HCT116 (cell line): ENCODE results near the gene FASN. TPM values are rescaled to one million over a fixed set of nuclear protein-coding genes. Genes with fewer than 3 reads are reported as not detected.

Experiments
- ATAC-seq: fragments of 200-7000 bp; cut with Tn5 transposase; 2 replicates; pipeline ENCODE4 v1.9.1; 2020; ENCODE audit warnings: mild to moderate bottlenecking, moderate library complexity
- BruUV-seq: library from RNA; stranded (reverse); fragments of 400-500 nt; replicated peaks from 2 replicates; lab custom pipeline; 2021; lab: Mats Ljungman, UMichigan
- CTCF ChIA-PET: fragments of 300-600 bp; sonication (Branson Sonifier 250); formaldehyde crosslinking; loops from one replicate; lab custom pipeline; 2021; ENCODE audit warnings: antibody characterized with exemption; lab: Charles Lee
- POLR2A ChIA-PET: fragments of 300-600, 350-600 bp; sonication (Branson Sonifier 250); formaldehyde crosslinking; loops from one replicate; lab custom pipeline; 2021; ENCODE audit warnings: antibody characterized with exemption; lab: Charles Lee
- RAD21 ChIA-PET, 2 experiments: fragments of 300-600 bp; sonication (Branson Sonifier 250); formaldehyde crosslinking; loops; one replicate each; lab custom pipeline; 2023; ENCODE audit warnings: low total read pairs in 2 of 2; ENCODE audit not compliant: uncharacterized antibody in 2 of 2, unreplicated experiment in 2 of 2, low non-redundant PET in 1 of 2; lab: Charles Lee
- DNase-seq: peaks from one replicate; pipeline ENCODE4 v3.0.0-alpha.2; 2010; ENCODE audit warnings: low read depth, low spot score
- H2AFZ ChIP-seq: fragments of 200-600 bp; shearing (Covaris generic), sonication (generic); 2 replicates; pipeline ENCODE4 v1.6.1; 2017; ENCODE audit warnings: low read depth, mixed run types, mixed read lengths, antibody characterized with exemption, low read length; ENCODE audit not compliant: poor library complexity, severe bottlenecking
- H3K27ac ChIP-seq: 2 replicates; pipeline ENCODE4 v1.5.1; 2012; ENCODE audit warnings: low read depth, low read length
- H3K27me3 ChIP-seq: fragments of 200-600 bp; sonication (generic); 2 replicates; pipeline ENCODE4 v1.6.1; 2016; ENCODE audit warnings: mixed run types, low read length, mixed read lengths; ENCODE audit not compliant: insufficient read depth
- H3K36me3 ChIP-seq, 2 experiments: fragments of 200-500 bp in 1 of 2; fragments of 200-600 bp in 1 of 2; sonication (Bioruptor generic) in 1 of 2; sonication (generic) in 1 of 2; 2 replicates each; pipeline versions ENCODE4 v1.5.1 to v1.6.1; 2014 to 2016; ENCODE audit warnings: low read length in 2 of 2, inconsistent platforms in 1 of 2, mixed read lengths in 1 of 2, mixed run types in 1 of 2; ENCODE audit not compliant: insufficient read depth in 2 of 2, control insufficient read depth in 1 of 2
- H3K4me1 ChIP-seq, 2 experiments: fragments of 200-600 bp in 1 of 2; sonication (generic) in 1 of 2; 2 replicates each; pipeline versions ENCODE4 v1.5.1 to v1.6.1; 2012 to 2017; ENCODE audit warnings: low read length in 2 of 2, inconsistent platforms in 1 of 2, mild to moderate bottlenecking in 1 of 2, mixed read lengths in 1 of 2, mixed run types in 1 of 2, moderate library complexity in 1 of 2; ENCODE audit not compliant: insufficient read depth in 2 of 2, control insufficient read depth in 1 of 2
- H3K4me2 ChIP-seq: fragments of 200-600 bp; sonication (generic); 2 replicates; pipeline ENCODE4 v1.6.1; 2017; ENCODE audit warnings: mixed run types, low read length, mixed read lengths
- H3K4me3 ChIP-seq, 2 experiments: fragments of 200-600 bp in 1 of 2; sonication (generic) in 1 of 2; replicated peaks in 1 of 2; 2 replicates each; pipeline ENCODE4 v1.5.1; 2011 to 2016; ENCODE audit warnings: low read length in 2 of 2, control low read depth in 1 of 2, low read depth in 1 of 2, mild to moderate bottlenecking in 1 of 2, mixed read lengths in 1 of 2, mixed run types in 1 of 2
- H3K79me2 ChIP-seq: fragments of 200-600 bp; sonication (generic); 2 replicates; pipeline ENCODE4 v1.6.1; 2017; ENCODE audit warnings: mild to moderate bottlenecking, mixed run types, low read length, moderate library complexity, mixed read lengths; ENCODE audit not compliant: insufficient read depth
- H3K9ac ChIP-seq: fragments of 200-600 bp; sonication (generic); 2 replicates; pipeline ENCODE4 v1.6.1; 2016; ENCODE audit warnings: low read length, mixed read lengths
- H3K9me2 ChIP-seq: fragments of 200-600 bp; sonication (generic), shearing (Covaris generic); 2 replicates; pipeline ENCODE4 v1.6.1; 2017; ENCODE audit warnings: mixed run types, mild to moderate bottlenecking, moderate library complexity; ENCODE audit not compliant: insufficient read depth
- H3K9me3 ChIP-seq, 2 experiments: fragments of 200-500 bp in 1 of 2; fragments of 200-600 bp in 1 of 2; sonication (Bioruptor generic) in 1 of 2; sonication (generic) in 1 of 2; 2 replicates each; pipeline ENCODE4 v1.6.1; 2014 to 2017; ENCODE audit warnings: low read length in 2 of 2, mixed read lengths in 2 of 2, inconsistent platforms in 1 of 2, low read depth in 1 of 2, mild to moderate bottlenecking in 1 of 2, mixed run types in 1 of 2, moderate library complexity in 1 of 2; ENCODE audit not compliant: control insufficient read depth in 1 of 2, insufficient read depth in 1 of 2
- H4K20me1 ChIP-seq: fragments of 200-600 bp; sonication (generic), shearing (Covaris generic); 2 replicates; pipeline ENCODE4 v1.6.1; 2017; ENCODE audit warnings: mixed run types, mild to moderate bottlenecking, moderate library complexity; ENCODE audit not compliant: insufficient read depth
- ATF3 ChIP-seq: IDR thresholded peaks from 2 replicates; pipeline ENCODE4 v1.6.1; 2012
- CBX3 ChIP-seq: IDR thresholded peaks from 2 replicates; pipeline ENCODE4 v1.6.1; 2012; ENCODE audit warnings: low read depth
- CEBPB ChIP-seq: IDR thresholded peaks from 2 replicates; pipeline ENCODE4 v1.6.1; 2012; ENCODE audit warnings: low read depth
- ELF1 ChIP-seq: IDR thresholded peaks from 2 replicates; pipeline ENCODE4 v1.6.1; 2012; ENCODE audit warnings: low read depth, borderline replicate concordance
- EZH2 ChIP-seq: fragments of 200-600 bp; sonication (generic); IDR thresholded peaks from 2 replicates; pipeline ENCODE4 v1.6.1; 2017; ENCODE audit warnings: antibody characterized with exemption, mixed run types
- EZH2phosphoT487 ChIP-seq: fragments of 200-600 bp; IDR thresholded peaks from 2 replicates; pipeline ENCODE4 v1.6.1; 2018; ENCODE audit warnings: antibody characterized with exemption, borderline replicate concordance
- JUND ChIP-seq: IDR thresholded peaks from 2 replicates; pipeline ENCODE4 v1.6.1; 2012
- POLR2A ChIP-seq: IDR thresholded peaks from 2 replicates; pipeline ENCODE4 v1.7.0; 2011; ENCODE audit warnings: borderline replicate concordance; ENCODE audit not compliant: insufficient read depth, insufficient read length; ENCODE audit errors: extremely low read depth
- POLR2AphosphoS5 ChIP-seq: IDR thresholded peaks from 2 replicates; pipeline ENCODE4 v1.6.1; 2011; ENCODE audit warnings: mild to moderate bottlenecking, low read depth, low read length, moderate library complexity
- RAD21 ChIP-seq: IDR thresholded peaks from 2 replicates; pipeline ENCODE4 v1.6.1; 2012; ENCODE audit warnings: low read depth, mild to moderate bottlenecking
- SIN3A ChIP-seq: IDR thresholded peaks from 2 replicates; pipeline ENCODE4 v1.6.1; 2012; ENCODE audit warnings: low read depth
- SRF ChIP-seq: IDR thresholded peaks from 2 replicates; pipeline ENCODE4 v1.6.1; 2012; ENCODE audit warnings: low read depth
- YY1 ChIP-seq: IDR thresholded peaks from 2 replicates; pipeline ENCODE4 v1.6.1; 2011; ENCODE audit warnings: low read length, low read depth, moderate library complexity, mild to moderate bottlenecking; ENCODE audit not compliant: insufficient replicate concordance; ENCODE audit errors: extremely low read depth
- intact Hi-C: fragments of 100-400 bp; cut with micrococcal nuclease; formaldehyde crosslinking; loops from 2 replicates; pipeline ENCODE4 v1.10.0; 2022
- total RNA-seq: library from RNA; stranded (reverse); gene quantifications from one replicate; pipeline ENCODE4 v1.2.1, GENCODE V29; 2021; ENCODE audit not compliant: unreplicated experiment
- TF ChIP-seq, protein P1 (sequence below): IDR thresholded peaks from 2 replicates; pipeline ENCODE4 v1.6.1; 2011; ENCODE audit warnings: mild to moderate bottlenecking, low read length, moderate library complexity; ENCODE audit not compliant: insufficient replicate concordance; ENCODE audit errors: extremely low read depth
- TF ChIP-seq, protein P2 (sequence below), 3 experiments: fragments of 200-600 bp in 1 of 3; sonication (generic) in 1 of 3; IDR thresholded peaks in 2 of 3; conservative IDR thresholded peaks in 1 of 3; 2 replicates each; pipeline ENCODE4 v1.5.1; 2012 to 2017; ENCODE audit warnings: low read depth in 2 of 3, low read length in 2 of 3, antibody characterized with exemption in 1 of 3, borderline replicate concordance in 1 of 3, control low read depth in 1 of 3, mild to moderate bottlenecking in 1 of 3, mixed read lengths in 1 of 3, mixed run types in 1 of 3, moderate library complexity in 1 of 3; ENCODE audit not compliant: insufficient read depth in 1 of 3
- TF ChIP-seq, protein P3 (sequence below): IDR thresholded peaks from 2 replicates; pipeline ENCODE4 v1.6.1; 2012

Gene FASN
- total RNA-seq, 1 experiment from 2014 or later, result 754 TPM

- DNase-seq (no peak), ATAC-seq (no peak)
- CTCF ChIA-PET, result no interaction called here
- no peak overlapping the region for H3K4me2 ChIP-seq
- POLR2A ChIA-PET, result no interaction called here
- H3K27ac ChIP-seq, result peak overlapping the region; percentile 14; the same call in 1 of the 2 replicates
- RAD21 ChIA-PET, result no interaction called here
- H3K27me3 ChIP-seq, result no peaks in the 10 kb centered on the region
- no peak for TF ChIP-seq ATF3
- TF ChIP-seq, protein P1, sequence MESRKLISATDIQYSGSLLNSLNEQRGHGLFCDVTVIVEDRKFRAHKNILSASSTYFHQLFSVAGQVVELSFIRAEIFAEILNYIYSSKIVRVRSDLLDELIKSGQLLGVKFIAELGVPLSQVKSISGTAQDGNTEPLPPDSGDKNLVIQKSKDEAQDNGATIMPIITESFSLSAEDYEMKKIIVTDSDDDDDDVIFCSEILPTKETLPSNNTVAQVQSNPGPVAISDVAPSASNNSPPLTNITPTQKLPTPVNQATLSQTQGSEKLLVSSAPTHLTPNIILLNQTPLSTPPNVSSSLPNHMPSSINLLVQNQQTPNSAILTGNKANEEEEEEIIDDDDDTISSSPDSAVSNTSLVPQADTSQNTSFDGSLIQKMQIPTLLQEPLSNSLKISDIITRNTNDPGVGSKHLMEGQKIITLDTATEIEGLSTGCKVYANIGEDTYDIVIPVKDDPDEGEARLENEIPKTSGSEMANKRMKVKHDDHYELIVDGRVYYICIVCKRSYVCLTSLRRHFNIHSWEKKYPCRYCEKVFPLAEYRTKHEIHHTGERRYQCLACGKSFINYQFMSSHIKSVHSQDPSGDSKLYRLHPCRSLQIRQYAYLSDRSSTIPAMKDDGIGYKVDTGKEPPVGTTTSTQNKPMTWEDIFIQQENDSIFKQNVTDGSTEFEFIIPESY, result no peak
- no peak for TF ChIP-seq EZH2
- TF ChIP-seq CBX3, result no peak
- no peak for TF ChIP-seq SRF
- TF ChIP-seq SIN3A, result no peak
- TF ChIP-seq, protein P2, sequence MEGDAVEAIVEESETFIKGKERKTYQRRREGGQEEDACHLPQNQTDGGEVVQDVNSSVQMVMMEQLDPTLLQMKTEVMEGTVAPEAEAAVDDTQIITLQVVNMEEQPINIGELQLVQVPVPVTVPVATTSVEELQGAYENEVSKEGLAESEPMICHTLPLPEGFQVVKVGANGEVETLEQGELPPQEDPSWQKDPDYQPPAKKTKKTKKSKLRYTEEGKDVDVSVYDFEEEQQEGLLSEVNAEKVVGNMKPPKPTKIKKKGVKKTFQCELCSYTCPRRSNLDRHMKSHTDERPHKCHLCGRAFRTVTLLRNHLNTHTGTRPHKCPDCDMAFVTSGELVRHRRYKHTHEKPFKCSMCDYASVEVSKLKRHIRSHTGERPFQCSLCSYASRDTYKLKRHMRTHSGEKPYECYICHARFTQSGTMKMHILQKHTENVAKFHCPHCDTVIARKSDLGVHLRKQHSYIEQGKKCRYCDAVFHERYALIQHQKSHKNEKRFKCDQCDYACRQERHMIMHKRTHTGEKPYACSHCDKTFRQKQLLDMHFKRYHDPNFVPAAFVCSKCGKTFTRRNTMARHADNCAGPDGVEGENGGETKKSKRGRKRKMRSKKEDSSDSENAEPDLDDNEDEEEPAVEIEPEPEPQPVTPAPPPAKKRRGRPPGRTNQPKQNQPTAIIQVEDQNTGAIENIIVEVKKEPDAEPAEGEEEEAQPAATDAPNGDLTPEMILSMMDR (IDR thresholded peaks at IDR 0.05 in 2 of 3, conservative IDR thresholded peaks at IDR 0.05 in 1 of 3; ENCODE audit: borderline replicate concordance in 1 of 3, insufficient read depth in 1 of 3, low read depth in 2 of 3, low read length in 2 of 3), result no peak
- no peak for TF ChIP-seq POLR2A
- TF ChIP-seq EZH2phosphoT487, result no peak
- no peak for TF ChIP-seq RAD21
- no peak for TF ChIP-seq POLR2AphosphoS5
- TF ChIP-seq, protein P3, sequence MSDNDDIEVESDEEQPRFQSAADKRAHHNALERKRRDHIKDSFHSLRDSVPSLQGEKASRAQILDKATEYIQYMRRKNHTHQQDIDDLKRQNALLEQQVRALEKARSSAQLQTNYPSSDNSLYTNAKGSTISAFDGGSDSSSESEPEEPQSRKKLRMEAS, result no peak
- no peak for TF ChIP-seq ELF1
- no peak for TF ChIP-seq JUND
- TF ChIP-seq CEBPB, result no peak
- TF ChIP-seq YY1, result no peak
- H2AFZ ChIP-seq, result no peak overlapping the region
- intact Hi-C loops, result no loop called here
- H3K4me3 ChIP-seq, result no peak overlapping the region
- H3K9me3 ChIP-seq, result no peaks in the 10 kb centered on the region
- peaks cover 76% of the 10 kb centered on the region for H3K79me2 ChIP-seq
- no TSS peak for BruUV-seq
- peaks cover 5% of the 10 kb centered on the region; the same call in 1 of the 2 replicates for H4K20me1 ChIP-seq
- H3K36me3 ChIP-seq, result peaks cover 78 to 100% of the 10 kb centered on the region in 2 experiments
- H3K9ac ChIP-seq, result no peak overlapping the region
- no peaks in the 10 kb centered on the region for H3K9me2 ChIP-seq
- H3K4me1 ChIP-seq, result no peaks in the 10 kb centered on the region
Measured at GRCh38 chr17:82087961-82088837, 9.8 kb downstream of the FASN start.
